NT2/D1 (cell line): Measurements from ENCODE around the gene VWA5B2.

Experiments
- YY1 ChIP-seq: IDR thresholded peaks from 2 replicates; pipeline ENCODE4 v1.6.1; 2011; ENCODE audit not compliant: insufficient read length, insufficient read depth
- ZNF274 ChIP-seq: IDR thresholded peaks from 2 replicates; pipeline ENCODE4 v1.6.1; 2011; ENCODE audit warnings: mild to moderate bottlenecking, low read depth, low read length

DNA sequence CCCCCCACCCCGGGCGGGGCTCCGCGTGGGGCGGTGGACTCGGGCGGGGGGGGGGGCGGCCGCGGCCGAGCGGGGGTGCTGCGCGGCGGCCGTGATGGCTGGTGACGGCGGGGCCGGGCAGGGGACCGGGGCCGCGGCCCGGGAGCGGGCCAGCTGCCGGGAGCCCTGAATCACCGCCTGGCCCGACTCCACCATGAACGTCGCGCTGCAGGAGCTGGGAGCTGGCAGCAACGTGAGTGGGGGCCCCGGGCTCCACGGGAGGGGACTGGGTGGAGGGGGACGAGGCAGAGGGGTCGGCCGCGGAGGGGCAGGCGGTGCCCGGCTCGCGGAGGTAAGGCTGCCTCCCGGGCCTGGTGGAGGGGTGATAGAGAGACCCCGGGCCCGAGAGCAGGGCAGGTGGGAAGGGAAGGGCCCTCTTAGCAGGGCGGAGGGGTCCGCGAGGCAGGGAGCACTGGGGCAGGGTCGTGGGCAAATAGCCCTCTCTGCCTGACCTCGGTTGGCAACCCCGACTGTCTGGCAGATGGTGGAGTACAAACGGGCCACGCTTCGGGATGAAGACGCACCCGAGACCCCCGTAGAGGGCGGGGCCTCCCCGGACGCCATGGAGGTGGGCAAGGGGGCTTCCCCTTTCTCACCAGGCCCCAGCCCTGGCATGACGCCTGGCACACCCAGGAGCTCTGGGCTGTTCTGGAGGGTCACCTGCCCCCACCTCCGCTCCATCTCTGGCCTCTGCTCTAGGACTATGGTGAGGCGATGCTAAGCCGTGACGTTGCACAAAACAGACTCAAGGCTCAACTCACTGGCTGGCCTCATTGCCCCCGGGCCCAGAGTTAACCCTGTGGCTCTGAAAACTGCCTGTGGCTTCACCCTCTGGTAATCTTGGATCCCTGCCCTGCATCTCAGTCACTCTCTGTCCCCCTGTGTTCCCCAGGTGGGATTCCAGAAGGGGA, 46.9 kb downstream of the VWA5B2 start, which contains the start of gene ECE2:
- no peak for TF ChIP-seq YY1
- TF ChIP-seq ZNF274: no peak
